NCI-H1105 (cell line): ENCODE data around the gene C3orf52.
"Not testable (repeated sequence)": the region's sequence is repeated elsewhere in the genome, so short reads cannot be mapped to it uniquely, and the experiment has no call there.

Experiments
- DNase-seq: peaks from one replicate; lab custom pipeline; 2025; lab: John Stamatoyannopoulos, UW

C3orf52 gene, protein sequence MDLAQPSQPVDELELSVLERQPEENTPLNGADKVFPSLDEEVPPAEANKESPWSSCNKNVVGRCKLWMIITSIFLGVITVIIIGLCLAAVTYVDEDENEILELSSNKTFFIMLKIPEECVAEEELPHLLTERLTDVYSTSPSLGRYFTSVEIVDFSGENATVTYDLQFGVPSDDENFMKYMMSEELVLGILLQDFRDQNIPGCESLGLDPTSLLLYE

DNA sequence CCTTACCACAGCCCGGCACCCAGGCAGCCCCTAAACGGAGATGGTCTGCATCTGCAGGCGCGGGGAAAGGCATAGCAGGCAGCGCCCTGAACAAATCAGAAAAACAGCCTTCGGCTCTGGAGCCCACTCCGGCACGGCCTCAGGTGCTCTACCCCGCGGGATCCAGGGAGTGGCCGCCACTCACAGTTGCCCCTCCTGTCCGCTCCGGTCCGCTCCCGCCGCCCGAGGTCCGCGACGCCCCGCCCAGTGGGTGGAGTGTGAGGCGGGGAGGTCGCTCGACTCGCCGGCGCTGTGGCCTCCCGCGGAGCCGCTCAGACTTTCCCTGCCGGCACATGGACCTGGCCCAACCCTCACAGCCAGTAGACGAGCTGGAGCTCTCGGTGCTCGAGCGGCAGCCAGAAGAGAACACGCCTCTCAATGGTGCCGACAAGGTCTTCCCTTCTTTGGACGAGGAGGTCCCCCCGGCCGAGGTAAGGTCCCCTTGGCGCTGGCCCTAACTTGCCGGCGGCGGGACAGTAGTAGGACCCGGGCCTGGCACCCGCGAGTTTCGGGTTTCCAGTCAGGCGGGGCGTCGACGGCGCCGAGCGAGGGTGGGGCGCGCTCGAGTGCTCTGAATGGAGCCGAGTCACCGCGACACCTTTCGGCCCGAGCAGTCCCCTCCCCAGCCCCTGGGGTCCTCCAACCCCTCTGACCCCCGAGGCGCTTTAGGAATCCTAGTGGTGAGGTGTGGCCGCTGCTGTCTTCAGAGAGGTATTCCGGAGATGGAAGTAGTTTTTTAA, at the start of gene C3orf52:
C3orf52 (plus strand) TSS at position 314 of the 779 bp plus-strand sequence; CDS start at position 333, 19 bp downstream.
- DNase-seq: peak; percentile 76

DNA sequence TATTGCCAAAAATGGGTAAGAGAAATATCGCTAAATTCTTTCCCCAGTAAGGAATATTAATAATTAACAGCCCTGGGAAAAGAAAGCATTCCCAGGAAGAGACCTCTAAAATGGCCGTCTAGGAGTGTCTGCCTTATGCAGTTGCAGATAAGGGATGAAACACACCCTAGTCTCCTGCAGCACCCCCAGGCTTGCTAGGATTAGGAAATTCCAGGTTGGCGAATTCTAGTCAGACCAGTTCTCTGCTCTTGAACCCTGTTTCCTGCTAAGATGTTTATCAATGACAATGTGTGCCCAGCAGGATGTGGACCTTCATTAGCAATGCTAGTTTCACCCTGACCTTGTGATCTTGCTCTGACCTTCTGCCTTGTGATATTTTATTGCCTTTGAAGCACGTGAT, 49.0 kb upstream of the C3orf52 start:
- not testable (repeated sequence) for DNase-seq

DNA sequence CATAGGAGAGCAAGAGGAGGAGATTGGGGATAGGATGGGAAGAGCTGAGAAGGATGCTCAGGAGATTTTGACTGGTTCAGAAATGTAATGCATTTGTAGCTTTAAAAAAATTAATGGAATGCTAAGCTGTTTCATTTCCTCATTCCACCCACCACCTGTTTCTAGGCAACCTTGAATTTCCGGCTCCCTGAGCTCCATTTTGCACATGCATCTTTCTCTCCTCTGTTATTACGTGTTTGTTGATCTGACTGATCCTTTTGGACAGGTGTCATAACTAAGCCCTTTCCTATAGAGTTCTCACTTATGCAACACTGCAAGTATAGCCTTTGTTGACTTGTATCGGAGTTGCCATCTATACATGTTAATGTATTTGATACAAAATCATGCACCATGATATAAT, 47.3 kb upstream of the C3orf52 start:
- no peak for DNase-seq

DNA sequence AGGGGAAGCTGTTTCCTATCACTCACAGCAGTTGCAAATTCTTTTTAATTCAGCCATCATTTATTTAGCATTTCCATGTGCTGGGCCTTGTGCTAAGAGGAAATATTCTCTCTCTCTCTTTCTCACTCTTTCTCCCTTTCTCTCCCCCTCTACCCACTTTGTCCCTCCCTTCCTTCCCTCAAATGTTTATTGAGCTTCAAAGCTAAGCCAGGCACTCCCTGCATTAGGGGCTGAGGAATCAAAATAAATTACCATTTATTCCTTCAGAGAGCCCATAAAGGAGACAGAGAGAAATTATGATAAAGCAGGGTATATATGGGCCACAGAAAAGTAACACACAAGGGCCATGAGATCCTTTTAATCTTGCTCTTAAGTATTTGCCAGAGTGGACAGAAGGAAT, 44.9 kb upstream of the C3orf52 start:
- no peak for DNase-seq

DNA sequence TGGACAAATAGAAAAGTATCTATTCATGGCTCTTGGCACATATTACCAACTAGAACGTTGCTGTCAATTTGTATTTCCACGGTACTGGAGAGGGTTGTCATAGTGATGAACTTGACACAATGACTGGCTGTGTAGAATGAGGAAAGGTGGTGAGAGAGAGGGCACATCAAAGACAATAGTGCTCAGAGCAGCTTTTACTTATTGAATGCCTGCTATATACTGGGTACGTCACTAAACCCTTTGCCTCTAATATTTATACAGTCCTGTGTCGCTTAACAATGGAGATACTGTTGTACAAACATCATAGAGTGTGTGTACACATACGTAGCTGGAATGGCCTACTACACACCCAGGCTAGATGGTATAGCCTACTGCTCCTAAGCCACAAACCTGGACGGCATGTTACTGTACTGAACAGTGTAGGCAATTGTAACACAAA, 43.3 kb upstream of the C3orf52 start:
- DNase-seq: peak; percentile 96

DNA sequence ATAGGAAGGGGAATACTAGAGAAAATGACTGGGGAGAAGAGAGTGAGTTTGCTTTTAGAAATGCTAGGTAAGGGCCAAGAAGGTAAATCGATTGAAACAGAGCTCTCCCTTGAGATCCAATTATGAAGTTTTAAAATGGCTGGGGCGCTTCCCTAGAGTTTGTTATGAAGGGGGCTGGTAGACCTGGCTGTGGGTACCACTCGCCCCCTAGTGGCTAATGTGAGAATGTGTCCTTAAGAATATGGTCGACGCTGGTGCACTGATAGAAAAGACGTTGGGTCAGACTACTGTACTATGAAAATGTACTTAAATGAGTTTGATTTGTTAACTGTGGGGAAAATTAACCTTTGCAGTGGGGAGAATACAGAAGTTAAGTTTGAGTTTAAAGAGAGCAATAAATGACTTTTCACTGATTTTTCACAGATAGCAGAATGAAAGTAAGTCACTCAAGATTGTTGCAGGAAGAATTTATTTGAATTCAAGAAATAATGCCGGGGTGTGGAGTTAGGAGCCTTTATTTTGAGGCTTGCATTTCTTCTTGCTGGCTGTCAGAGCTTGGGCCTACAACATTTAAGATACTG, 42.5 kb upstream of the C3orf52 start:
- peak; percentile 88 for DNase-seq

DNA sequence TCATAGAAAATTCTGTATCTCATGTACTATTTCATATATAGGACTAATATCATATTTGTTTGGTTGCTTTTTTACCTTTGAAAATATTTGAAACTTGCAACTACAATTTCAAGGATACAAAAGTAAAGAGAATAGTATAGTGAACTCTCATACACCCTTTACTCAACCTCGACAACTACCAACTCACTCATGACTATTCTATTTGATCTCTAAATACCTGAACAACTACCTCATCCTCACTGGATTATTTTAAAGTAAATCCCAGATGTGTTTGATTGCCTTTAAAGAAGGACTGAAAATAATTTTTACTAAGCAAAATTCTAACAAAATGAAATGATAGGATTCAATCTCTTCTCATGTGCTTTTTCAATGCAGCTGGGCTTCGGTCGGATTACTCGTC, 39.6 kb upstream of the C3orf52 start:
- DNase-seq: no peak

DNA sequence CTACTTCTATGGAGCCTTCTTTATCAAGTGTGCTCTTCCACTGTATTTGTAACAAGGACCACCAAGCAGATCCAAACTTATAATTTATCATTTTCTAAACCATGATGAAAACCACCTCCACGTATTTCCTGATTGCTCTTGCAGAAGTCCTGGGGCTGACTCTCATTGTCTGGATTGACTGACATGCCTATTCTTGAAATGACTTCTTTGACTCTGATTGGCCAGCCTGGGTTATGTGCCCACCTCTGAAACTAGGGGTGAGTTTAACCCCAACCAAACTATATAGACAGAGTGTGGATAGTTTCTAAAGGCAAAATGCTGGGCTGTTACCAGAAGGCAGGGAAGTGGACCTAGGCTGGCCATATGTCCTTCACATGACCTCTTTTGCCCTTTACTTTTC, 38.9 kb upstream of the C3orf52 start:
- DNase-seq: no peak

DNA sequence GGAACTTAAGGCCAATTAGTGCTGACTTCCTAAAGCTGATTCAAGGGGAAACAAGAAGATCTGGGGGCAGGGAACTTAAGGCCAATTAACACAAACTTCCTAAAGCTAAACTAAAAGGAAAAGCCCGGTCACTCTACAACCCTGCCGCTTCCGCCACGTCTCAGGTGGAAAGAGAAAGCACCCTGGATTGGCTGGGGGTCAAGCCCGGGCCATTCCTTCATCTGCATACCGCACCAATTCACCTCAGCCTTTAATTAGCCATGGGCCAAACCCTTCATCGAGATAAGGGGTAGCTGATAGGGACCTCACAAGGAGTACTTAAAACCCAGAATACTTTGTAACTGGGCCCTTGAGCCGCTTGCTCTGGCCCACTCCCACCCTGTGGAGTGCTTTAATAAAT, 37.3 kb upstream of the C3orf52 start:
- no peak for DNase-seq

DNA sequence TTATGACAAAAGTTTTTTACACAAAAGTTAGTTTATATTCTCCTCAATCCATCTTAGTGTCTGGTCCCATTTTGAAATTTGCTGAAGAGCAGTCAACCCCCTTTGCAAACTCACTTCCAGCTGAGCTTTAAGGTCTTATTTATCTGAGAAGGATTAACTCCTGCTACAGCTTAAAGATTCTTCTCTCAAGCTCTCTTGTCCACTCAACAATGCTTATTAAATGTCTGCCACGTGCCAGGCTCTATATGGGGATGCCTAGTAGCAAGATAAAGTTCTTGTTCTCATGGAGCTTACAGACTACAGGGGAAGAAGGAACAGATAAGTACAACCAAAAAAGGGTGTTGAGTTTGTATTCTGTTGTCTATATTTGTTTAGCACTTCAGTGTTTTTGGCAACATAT, 33.0 kb upstream of the C3orf52 start:
- no peak for DNase-seq

DNA sequence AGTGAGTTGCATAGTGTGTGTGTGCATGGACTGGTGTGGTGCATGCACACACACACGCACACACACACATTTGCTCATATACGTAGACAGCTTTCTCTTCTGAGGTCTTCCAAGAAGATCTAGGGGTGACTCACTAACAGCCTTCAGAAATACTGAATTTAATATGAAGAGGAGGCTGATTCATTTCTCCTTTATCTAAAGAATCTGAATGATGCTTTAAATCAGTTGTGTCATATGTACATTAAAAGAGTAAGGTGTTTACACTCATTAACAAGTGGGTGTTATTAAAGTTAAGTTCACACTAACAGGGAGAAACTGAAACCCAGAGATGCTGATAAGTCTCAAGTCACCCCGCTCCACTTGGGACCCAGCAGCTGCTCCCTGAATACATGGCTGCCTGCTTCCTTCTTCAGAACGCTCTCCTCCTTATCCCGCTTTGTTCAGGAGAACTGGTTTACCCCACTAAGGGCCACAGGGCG, 29.7 kb upstream of the C3orf52 start:
- DNase-seq: no peak

DNA sequence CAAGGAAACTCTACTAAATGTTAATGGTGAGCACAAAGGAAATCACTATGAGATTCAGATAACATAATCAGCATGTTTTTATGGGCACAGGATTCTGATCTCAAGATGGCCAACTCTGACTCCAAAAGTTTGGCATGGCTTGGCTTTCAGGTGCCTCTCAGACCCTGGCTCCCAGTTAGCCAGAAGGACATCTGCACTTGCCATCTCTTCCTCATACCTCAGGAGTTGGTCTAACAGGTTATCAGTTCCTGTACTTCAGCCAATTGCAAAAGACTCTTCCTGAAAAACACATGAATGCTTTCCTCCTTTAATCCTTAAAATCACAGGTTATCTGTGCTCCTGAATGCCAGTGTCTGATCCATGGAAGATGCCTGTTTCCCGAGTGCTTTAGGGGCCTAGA, 26.7 kb upstream of the C3orf52 start:
- DNase-seq: no peak

DNA sequence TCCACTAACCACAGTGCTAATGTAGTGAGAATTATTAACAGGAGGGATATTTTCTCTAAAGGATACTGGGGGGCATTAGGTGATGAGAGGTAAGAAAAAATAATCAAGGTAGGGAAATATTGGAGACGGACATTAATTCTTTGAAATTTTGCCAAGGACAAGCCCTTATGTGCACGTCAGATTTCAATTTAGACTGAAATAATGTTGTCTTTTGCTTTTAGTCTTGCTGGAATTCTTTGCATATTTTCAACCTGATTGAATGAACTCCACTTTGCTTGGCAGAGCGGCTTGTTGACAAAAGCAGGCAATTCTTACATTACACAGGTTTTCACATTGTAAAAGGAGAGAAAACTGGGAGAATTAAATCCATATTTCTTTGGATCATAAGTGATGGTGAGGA, 25.0 kb upstream of the C3orf52 start:
- DNase-seq: no peak

DNA sequence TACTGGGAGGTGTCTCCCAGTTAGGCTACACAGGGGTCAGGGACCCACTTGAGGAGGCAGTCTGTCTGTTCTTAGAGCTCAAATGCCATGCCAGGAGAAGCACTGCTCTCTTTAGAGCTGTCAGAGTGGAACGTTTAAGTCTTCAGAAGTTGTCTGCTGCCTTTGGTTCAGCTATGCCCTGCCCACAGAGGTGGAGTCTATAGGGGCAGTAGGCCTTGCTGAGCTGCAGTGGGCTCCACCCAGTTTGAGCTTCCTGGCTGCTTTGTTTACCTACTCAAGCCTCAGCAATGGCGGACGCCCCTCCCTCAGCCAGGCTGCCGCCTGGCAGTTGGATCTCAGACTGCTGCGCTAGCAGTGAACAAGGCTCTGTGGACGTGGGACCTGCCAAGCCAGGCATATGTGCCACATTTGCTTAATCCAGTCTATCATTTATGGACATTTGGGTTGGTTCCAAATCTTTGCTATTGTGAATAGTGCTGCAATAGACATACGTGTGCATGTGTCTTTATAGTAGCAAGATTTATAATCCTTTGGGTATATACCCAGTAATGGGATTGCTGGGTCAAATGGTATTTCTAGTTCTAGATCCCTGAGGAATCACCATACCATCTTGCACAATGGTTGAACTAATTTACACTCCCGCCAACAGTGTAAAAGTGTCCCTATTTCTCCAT, 13.7 kb upstream of the C3orf52 start:
- DNase-seq: not testable (repeated sequence)

DNA sequence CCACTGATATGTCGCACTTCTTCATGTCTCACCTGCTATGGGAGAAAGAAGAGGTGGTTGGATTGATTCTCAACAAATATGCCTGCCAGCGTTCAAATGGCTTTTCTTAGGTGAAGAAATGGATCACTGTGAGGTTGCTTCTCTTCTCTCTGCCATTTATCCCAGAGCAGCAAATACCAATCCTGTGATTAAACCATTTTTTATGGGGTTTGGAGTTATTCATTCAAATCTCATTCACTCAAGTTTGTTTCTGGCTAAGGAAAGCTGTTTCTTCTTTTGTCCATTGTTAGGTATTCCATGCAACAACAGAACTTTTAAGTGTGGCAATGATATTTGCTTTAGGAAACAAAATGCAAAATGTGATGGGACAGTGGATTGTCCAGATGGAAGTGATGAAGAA, 12.2 kb upstream of the C3orf52 start:
- no peak for DNase-seq

DNA sequence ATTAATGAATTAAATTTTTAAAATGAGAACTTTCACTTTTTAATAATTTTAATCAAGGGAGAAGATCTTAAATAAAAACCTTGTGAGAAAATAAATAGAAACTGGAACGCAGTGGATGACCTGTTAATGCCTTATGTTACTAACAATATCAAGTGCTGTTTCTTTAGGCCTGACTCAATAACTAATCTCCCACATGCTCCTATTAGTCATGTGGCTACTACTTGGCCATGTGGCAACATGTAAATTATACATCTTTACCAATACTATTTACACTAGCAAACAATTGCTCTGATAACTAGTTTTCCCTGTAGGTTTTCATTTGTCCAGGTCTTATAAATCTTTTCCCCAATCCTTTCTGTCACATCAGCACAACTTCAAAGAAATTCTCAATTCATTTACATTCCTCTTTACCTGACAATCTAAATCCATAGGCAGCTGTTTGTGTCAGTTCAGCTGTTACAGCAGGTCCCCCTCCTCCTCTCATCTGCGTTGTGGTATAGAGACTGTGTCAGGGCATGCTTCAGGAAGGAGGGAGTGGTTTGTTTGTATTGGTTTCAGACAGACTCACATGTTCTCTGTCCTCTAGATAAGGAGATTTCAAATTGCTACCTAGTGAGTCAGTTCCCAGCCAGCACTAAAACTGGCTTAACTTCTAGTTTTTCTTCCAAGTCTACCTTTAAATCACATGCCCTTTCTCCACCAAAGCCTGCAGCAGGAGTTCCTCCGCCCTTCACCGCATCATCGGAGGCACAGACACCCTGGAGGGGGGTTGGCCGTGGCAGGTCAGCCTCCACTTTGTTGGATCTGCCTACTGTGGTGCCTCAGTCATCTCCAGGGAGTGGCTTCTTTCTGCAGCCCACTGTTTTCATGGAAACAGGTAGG, 11.3 kb upstream of the C3orf52 start:
- DNase-seq: peak; percentile 39

DNA sequence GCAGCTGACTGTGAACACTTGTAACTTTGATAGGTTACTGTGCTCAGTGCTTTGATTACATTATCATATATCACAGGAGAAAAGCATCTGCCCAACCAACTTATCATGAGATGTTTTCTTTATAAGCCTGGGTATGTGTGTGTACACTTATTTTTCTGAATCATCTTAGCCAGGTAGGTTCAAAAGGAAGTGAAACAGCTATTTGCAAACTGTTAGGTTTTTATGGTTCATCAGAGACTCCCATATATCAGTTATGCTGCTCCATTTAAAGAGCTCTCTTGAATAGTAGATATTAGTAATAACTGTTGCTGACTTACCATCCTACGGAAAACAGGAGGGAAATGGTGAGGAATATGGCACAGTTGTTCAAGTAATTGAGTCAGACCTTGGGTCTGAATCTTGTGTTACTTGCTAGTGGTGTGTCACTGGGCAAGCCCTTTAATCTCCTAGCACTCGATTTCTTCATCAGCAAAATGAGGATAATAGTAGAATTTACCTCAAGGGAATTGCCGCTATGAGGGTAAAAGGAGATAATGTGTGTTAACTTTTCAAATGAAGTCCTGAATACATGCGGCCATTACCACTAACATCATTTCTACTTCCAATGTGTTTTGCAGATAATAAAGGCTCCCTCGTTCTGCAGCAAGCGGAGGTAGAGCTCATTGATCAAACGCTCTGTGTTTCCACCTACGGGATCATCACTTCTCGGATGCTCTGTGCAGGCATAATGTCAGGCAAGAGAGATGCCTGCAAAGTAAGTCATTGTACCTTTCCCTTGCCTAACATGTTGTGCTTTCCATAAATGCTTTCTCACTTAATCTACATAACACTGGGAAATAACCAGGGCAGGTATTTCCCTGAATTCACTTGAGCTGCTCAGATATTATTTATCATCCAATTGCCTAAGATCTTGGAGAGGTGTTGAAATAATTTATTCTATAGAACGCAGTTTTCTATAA, 7.8 kb upstream of the C3orf52 start:
- DNase-seq: no peak

DNA sequence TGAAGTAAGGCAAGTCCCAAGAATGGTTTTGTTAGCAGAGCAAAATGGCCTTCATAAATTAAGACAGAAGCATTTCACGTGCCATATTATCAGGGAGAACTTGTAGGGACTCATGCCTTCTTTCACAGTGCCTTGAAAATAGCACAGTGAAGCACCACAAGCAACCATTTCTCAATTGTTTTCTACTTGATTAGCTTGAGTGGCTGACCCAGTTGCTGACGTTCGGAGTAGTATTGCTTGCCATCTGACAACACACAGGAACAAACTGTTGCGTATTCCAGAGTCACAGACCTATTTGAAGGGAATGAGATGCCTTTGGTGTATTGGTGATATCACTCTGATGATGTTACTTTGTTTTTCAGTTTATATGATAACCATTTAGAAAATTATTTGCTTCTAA, 3.0 kb upstream of the C3orf52 start:
- DNase-seq: no peak

DNA sequence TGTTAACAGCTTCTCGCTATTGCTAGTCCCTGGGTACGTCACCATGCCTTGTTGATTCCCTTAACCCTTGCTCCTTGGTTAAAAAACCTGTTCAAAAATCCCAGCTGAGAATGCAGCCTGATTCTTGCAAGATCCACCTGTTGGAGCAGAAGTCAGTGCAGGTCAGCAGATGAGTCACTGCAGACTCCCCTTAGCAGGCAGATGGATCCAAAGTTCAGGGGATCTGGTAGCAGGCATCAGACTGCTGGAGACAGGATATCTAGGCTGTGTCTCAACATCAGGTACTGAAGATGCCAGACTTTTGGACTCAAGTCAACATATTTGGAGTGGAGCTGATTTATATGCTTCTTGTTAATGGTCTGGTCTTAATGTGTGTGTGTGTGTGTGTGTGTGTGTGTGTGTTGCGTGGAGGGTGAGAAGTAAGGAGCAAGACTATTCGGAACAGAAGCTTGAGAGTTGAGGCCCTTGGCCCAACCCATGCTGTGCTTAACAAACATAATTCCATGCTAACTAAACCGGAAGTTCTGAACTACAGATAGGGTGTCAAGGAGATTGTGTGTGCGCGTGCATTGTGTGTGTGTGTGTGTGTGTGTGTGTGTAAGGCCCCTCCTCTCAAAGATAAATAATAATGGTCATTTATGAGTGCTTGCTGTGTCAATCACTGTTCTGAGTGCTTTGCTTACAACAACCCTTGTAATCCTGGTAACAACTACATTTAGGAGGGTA, 1.0 kb upstream of the C3orf52 start:
- DNase-seq: no peak

DNA sequence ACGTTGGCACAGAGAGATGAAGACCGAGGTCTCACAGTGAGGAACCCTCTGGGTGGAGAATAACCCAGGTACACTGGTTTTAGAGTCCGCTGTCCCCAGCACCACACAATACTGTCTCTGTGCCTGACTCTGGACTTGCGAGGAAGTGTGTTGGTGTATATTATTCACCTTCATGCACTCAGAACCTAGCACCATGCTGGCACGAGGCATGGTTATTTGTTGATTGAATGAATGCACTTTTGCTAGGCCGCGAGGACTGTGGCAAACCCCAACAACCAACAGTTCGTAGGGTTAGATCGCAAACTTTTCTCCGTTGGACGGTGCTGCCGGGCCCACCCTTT, 484 bp upstream of the C3orf52 start:
- no peak for DNase-seq
